ENCODE data around the gene FAM13A.
"Not testable (repeated sequence)": the region's sequence is repeated elsewhere in the genome, so short reads cannot be mapped to it uniquely, and the experiment has no call there.

FAM13A gene

GRCh38 chr4:88963817-88964216, 93.2 kb downstream of the FAM13A start:
- no peak for DNase-seq (ENCODE audit: low read depth in 4 of 4, low spot score in 1 of 4)

GRCh38 chr4:88962396-88962795, 94.6 kb downstream of the FAM13A start:
- no peak for DNase-seq (ENCODE audit: low read depth in 4 of 4, low spot score in 1 of 4)

- no peak for DNase-seq (ENCODE audit: low read depth in 4 of 4, low spot score in 1 of 4)
Observed at GRCh38 chr4:88960576-88960975, 96.4 kb downstream of the FAM13A start.

- DNase-seq (ENCODE audit: low read depth in 4 of 4, low spot score in 1 of 4) = no peak
Observed at GRCh38 chr4:88958080-88958479, 98.9 kb downstream of the FAM13A start.

- no peak for DNase-seq (ENCODE audit: low read depth in 4 of 4, low spot score in 1 of 4)
Observed at GRCh38 chr4:88957570-88957969, 99.4 kb downstream of the FAM13A start.

- no peak for DNase-seq (ENCODE audit: low read depth in 4 of 4, low spot score in 1 of 4)
Observed at GRCh38 chr4:88955580-88956380, 101.2 kb downstream of the FAM13A start.

GRCh38 chr4:88953400-88953799, 103.6 kb downstream of the FAM13A start:
- DNase-seq (ENCODE audit: low read depth in 4 of 4, low spot score in 1 of 4) = no peak

GRCh38 chr4:88952081-88952480, 104.9 kb downstream of the FAM13A start:
- no peak for DNase-seq (ENCODE audit: low read depth in 4 of 4, low spot score in 1 of 4)

- DNase-seq (ENCODE audit: low read depth in 4 of 4, low spot score in 1 of 4) = no peak
Observed at GRCh38 chr4:88949605-88950004, 107.4 kb downstream of the FAM13A start.

GRCh38 chr4:88940506-88940905, 116.5 kb downstream of the FAM13A start:
- DNase-seq (ENCODE audit: low read depth in 4 of 4, low spot score in 1 of 4) = no peak

- no peak for DNase-seq (ENCODE audit: low read depth in 4 of 4, low spot score in 1 of 4)
Observed at GRCh38 chr4:88939697-88940096, 117.3 kb downstream of the FAM13A start.

- DNase-seq (ENCODE audit: low read depth in 4 of 4, low spot score in 1 of 4) = no peak
Observed at GRCh38 chr4:88938138-88938537, 118.8 kb downstream of the FAM13A start.

- DNase-seq (ENCODE audit: low read depth in 4 of 4, low spot score in 1 of 4) = no peak
Observed at GRCh38 chr4:88937081-88937480, 119.9 kb downstream of the FAM13A start.

- no peak for DNase-seq (ENCODE audit: low read depth in 4 of 4, low spot score in 1 of 4)
Observed at GRCh38 chr4:88933414-88934160, 123.4 kb downstream of the FAM13A start.

- DNase-seq (ENCODE audit: low read depth in 4 of 4, low spot score in 1 of 4) = no peak
Observed at GRCh38 chr4:88928852-88929251, 128.1 kb downstream of the FAM13A start.

GRCh38 chr4:88927420-88927819, 129.6 kb downstream of the FAM13A start:
- no peak for DNase-seq (ENCODE audit: low read depth in 4 of 4, low spot score in 1 of 4)

- DNase-seq (ENCODE audit: low read depth in 4 of 4, low spot score in 1 of 4) = no peak
Observed at GRCh38 chr4:88919056-88919455, 137.9 kb downstream of the FAM13A start.

GRCh38 chr4:88913181-88913580, 143.8 kb downstream of the FAM13A start:
- DNase-seq (ENCODE audit: low read depth in 4 of 4, low spot score in 1 of 4) = not testable (repeated sequence)

GRCh38 chr4:88911246-88912212, 145.5 kb downstream of the FAM13A start:
- DNase-seq (ENCODE audit: low read depth in 4 of 4, low spot score in 1 of 4) = no peak

GRCh38 chr4:88910101-88910500, 146.9 kb downstream of the FAM13A start:
- DNase-seq (ENCODE audit: low read depth in 4 of 4, low spot score in 1 of 4) = no peak

- no peak for DNase-seq (ENCODE audit: low read depth in 4 of 4, low spot score in 1 of 4)
Observed at GRCh38 chr4:88908521-88908920, 148.5 kb downstream of the FAM13A start.
